Activated CD8-positive, alpha-beta memory T cell treated with anti-CD3 and anti-CD28 coated beads for 48 hours (primary cell): ENCODE results near the gene PYY.
"Not testable (repeated sequence)": the region's sequence is repeated elsewhere in the genome, so short reads cannot be mapped to it uniquely, and the experiment has no call there.

Source experiments
- DNase-seq, 3 experiments: peaks; one replicate each; pipeline ENCODE4 v3.0.0-alpha.2; 2020; ENCODE audit warnings: low read depth in 2 of 3, low spot score in 2 of 3

Gene PYY

GRCh38 chr17:43946781-43947180 lies 7.0 kb downstream of the PYY start:
- DNase-seq: no peak

DNA sequence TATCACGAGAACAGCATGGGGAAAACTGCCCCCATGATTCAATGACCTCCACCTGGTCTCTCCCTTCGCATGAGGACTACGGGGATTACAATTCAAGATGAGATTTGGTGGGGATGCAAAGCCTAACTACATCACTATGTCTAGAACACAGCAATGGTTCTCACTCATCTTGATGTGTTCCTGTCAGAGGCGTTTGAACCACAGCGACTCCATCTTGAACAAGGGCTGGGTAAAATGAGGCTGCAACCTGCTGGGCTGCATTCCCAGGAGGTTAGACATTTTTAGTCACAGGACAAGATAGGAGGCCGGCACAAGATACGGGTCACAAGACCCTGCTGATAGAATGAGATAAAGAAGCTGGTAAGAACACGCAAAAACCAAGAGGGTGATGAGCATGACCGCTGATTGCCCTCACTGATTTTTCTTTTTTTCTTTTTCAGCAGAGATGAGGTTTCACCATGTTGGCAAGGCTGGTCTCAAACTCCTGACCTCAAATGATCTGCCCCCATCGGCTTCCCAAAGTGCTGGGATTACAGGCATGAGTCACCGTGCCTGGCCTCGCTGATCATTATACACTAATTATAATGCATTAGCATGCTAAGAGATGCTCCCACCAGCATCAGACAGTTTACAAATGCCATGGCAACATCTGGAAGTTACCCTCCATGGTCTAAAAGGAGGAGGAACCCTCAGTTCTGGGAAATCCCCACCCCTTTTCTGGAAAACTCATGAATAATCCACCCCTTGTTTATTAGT lies 8.5 kb downstream of the PYY start:
- no peak for DNase-seq

DNA sequence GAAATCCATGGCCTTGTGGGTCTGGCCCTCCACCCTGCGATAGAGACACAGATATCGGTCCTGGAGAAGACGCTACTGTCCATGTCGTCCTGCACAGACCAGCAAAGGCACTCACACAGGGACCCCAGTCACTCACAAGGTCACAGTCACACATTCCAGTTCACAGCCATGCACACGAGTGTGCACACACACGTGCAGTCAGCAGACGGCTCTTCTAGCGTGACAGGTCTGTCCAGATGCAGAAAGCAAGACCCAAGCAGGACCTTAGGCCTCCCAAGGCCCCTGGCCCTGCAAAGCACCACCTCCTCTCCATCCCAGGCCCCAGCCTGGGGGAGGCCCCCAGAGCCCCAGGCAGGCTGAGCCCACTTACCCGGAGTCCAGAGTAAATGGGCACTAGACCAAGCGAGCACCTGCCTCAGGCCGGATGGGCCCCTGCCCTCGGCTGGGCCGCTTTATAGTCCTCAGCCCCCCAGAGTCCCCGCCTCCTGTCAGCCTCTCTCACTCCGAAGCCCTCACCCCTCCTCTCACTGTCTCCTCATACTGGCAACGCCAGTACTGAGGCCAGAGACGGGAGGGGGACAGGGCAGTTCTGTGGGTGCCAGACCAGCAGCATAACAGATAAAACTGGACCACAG lies 11.6 kb downstream of the PYY start, which contains the start of gene PPY:
Gene PPY, minus strand, starts transcription at position 426 of the 635 bp plus-strand sequence. CDS start 822 bp downstream, outside the sequence.
- DNase-seq: no peak

- no peak for DNase-seq
These were observed 13.1 kb downstream of the PYY start for GRCh38 chr17:43940630-43941029.

GRCh38 chr17:43939886-43940285 lies 13.9 kb downstream of the PYY start:
- no peak for DNase-seq

- not testable (repeated sequence) for DNase-seq
These were observed 14.3 kb downstream of the PYY start for GRCh38 chr17:43939452-43939851.

- no peak for DNase-seq
These were observed 14.9 kb downstream of the PYY start for GRCh38 chr17:43938838-43939182.

DNA sequence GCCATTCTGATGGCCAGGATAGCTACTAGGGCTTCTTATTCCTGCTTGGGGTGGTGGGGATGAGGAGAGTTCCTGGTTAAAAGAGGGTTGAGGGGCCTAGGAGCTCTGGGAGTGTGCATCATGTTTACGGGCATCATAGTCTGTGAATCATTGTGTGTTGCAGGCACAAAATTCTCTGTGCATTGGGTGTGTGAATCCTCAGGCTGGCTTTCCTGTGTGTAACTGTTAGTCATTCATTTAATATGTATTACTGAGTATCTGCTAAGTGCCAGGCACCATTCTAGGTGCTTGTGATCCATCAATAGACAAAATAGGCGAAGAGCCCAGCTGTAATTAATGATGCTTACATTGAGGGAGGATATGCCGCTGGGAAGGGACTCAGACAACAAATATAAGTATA lies 17.3 kb downstream of the PYY start:
- DNase-seq: no peak

DNA sequence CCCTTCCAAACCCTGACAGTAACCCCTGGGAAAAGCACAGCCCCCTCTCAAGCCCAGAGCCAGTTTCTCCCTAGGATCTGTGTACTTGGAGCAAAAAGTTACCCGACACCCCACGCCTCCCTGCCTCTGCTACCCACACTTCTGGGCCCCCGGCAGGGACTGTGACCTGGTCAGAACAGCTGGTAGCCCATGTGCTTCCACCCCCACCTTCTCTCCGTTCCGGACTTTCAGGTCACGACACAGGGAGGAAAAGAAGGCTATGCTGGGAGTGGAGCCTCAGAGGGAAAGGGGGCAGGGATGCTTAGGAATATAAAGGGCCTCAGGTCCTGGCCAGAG lies 17.8 kb downstream of the PYY start:
- no peak for DNase-seq

GRCh38 chr17:43935204-43935925 lies 18.4 kb downstream of the PYY start:
- no peak for DNase-seq

DNA sequence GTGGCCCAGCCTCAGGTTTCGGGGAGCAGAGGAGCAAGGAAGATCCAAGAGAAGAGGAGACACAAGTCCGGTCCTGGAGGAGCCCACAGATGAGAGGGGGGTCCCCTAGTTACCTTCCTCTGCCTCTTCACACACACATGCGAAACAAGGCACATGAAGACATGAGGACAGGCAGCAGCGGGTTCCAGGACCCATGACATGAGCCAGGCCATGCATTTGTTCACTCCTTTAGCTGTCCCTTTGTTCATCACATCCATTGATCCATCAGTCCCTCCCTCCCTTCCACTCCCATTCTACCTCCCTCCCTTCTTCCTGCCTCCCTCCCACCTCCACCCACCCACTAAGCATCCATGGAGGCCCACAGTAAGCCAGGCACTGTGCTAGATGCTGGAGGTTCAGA lies 20.8 kb downstream of the PYY start:
- DNase-seq: no peak

GRCh38 chr17:43932357-43932756 lies 21.4 kb downstream of the PYY start:
- DNase-seq: no peak

- DNase-seq: no peak
These were observed 22.6 kb downstream of the PYY start for GRCh38 chr17:43931062-43931571.

GRCh38 chr17:43928609-43929008 lies 25.1 kb downstream of the PYY start:
- no peak for DNase-seq

DNA sequence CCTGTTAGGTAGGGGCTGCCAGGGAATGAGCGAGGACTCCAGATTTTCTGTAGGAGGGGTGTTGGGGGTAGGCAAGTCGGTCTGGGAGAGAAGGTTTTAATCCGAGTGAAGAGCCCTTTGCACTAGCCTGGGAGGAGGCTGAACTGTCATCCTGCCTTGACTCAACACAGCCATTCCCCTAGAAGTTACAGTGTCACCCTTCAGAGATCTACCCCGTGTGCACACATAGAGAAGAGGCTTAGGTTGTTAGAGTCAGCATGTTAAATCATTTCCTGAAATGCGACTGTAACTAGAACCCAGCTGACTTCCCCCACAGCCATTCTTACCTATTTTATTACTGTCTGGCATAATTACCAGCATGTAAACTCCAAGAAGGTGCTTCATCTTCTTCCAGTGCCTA lies 25.8 kb downstream of the PYY start:
- DNase-seq: not testable (repeated sequence)

DNA sequence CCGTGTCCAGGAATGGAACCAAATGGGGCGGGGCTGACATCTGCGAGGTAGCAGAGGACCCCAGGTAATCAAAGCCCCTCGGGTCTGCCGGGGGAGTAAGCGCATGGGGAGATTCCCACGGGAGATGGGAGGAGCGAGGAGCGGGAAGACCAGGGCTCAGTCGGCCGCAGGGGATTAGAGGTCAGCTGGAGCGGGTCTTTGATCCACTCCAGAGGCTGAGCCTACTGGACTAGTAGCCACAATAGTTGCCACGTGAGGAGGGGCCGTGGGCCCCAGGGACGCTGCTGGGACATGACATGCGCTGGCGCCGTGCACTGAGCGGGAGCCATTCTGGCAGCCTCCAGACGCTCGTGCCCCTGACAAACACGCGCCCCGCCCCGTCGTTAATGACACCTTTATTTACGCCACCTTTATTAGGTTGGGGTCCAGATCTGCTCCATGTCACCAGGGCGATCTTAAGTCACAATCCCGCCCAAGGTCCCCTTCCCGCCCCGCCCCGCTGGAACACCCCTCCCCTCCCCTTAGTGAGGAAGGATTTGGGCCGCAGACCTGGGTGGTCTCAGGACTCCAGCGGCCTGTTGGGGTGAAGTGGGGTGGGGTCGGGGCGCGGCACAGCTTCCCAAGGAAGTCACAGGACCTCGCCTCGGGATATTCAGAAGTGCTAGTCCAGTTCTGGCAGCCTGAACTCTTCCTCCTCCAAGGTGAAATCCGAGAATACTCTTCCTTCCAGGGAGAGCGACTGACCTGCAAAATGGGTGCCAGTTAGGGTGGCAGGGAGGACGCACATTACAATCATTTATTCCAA lies 26.5 kb downstream of the PYY start:
- no peak for DNase-seq

DNA sequence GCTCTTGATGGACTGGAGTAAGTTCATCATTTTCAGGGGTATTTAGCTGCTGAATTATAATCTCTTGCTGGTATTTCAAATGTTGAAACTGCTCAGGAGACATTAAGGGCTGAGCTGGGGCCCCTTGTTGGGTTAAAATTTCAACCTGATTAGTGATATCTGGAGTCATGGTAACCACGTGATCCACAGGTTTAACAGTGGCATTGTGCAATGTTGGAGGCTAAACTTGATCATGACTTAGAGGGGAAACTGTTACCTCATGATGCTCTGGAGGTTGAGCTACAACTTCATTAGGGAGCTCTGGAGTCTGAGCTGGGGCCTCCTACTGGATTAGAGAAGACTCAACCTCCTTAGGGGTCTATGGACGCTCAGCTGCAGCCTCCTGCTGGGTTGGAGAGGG lies 29.2 kb downstream of the PYY start:
- DNase-seq: no peak

GRCh38 chr17:43920500-43921095 lies 33.1 kb downstream of the PYY start:
- DNase-seq: no peak

- no peak for DNase-seq
These were observed 35.7 kb downstream of the PYY start for GRCh38 chr17:43918026-43918389.

DNA sequence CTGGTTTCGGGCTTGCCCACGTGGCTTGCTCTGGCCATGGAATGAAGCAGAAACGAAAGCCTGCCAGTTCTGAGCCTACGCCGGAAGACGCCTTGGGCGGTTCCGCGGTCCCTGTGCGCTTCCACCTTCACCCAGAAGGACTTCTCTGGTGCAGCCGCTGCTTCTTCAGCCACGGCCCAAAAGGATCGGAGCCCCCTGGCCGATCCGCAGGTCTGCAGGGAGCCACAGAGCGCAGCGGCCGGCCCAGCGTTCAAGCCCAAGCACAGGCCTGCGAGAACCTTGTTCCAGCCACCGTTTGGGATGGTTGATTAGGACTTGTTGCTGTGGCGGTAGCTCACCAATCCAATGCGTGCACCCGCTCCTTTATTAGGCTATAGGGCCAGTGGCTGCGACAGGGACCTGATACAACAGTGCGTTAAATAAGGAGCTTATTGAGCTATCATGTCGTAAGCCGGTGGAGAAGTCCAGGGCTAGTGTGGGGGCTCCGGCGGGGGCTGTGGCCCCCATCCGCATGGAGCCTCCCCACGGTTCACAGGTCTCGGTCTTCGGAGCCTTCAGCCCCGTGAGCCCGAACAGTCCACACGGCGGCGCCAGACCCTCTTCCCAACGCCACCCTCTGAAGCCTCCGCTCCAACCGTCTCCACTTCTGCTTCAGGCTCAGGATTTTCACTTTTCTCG lies 36.3 kb downstream of the PYY start:
- no peak for DNase-seq

DNA sequence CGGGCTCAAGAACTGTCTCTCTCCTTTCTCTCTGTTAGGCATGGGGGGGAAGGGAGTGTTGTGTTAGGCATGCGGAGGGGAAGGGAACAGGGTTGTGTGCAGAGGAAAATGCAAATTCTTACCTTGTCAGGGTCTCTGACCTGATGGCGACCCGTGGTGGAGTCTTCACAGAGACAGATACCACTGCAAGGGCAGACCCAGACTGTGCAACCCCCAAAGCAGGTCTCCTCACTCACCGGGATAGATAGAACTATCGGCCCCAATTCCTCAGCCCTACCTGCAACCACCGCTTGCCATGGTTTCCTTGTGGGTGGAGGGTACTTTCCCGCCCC lies 36.8 kb downstream of the PYY start:
- no peak for DNase-seq
